BLaER1 treated with 17β-estradiol and CSF1 and Interleukin-3, amounts not matched to agents 10 nM and 100 nM (cell line): ENCODE data around the gene TBX5.
A peak's percentile ranks its signal among the peaks of the same experiment; 100 is the strongest.

Experiments
- H3K27ac ChIP-seq, 11 experiments: shearing (Covaris generic); formaldehyde crosslinking; 2 replicates each; pipeline ENCODE4 v1.8.1; 2022
- H3K27me3 ChIP-seq, 11 experiments: shearing (Covaris generic); formaldehyde crosslinking; 2 replicates each; pipeline ENCODE4 v1.8.1; 2022
- H3K36me3 ChIP-seq, 11 experiments: shearing (Covaris generic); formaldehyde crosslinking; 2 replicates each; pipeline ENCODE4 v1.8.1; 2022
- H3K4me1 ChIP-seq, 10 experiments: shearing (Covaris generic); formaldehyde crosslinking; 2 replicates each; pipeline ENCODE4 v1.8.1; 2022
- H3K4me2 ChIP-seq, 11 experiments: shearing (Covaris generic); formaldehyde crosslinking; 2 replicates each; pipeline ENCODE4 v1.8.1; 2022
- H3K4me3 ChIP-seq, 10 experiments: shearing (Covaris generic); formaldehyde crosslinking; 2 replicates each; pipeline ENCODE4 v1.8.1; 2022
- H3K9ac ChIP-seq, 11 experiments: shearing (Covaris generic); formaldehyde crosslinking; 2 replicates each; pipeline ENCODE4 v1.8.1; 2022
- H3K9me3 ChIP-seq, 11 experiments: shearing (Covaris generic); formaldehyde crosslinking; replicated peaks in 1 of 11; 2 replicates each; pipeline ENCODE4 v1.8.1; 2022
- H4K20me1 ChIP-seq, 11 experiments: shearing (Covaris generic); formaldehyde crosslinking; 2 replicates each; pipeline ENCODE4 v1.8.1; 2022
- Cebpa-rat ChIP-seq, 11 experiments: shearing (Covaris generic); IDR thresholded peaks; 2 replicates each; pipeline ENCODE4 v1.8.1; 2022

TBX5 gene

GRCh38 chr12:114314974-114315720 lies 90.8 kb downstream of the TBX5 start:
- no peak for TF ChIP-seq Cebpa-rat (IDR thresholded peaks at IDR 0.05)
- H3K27me3 ChIP-seq = no peaks in the 10 kb centered on the region
- H3K4me3 ChIP-seq = no peak overlapping the region
- H3K36me3 ChIP-seq = no peaks in the 10 kb centered on the region
- peaks cover 0 to 11% (median 0%) of the 10 kb centered on the region in 10 experiments; a peak in 2 of 20 replicates for H3K4me1 ChIP-seq
- H3K9me3 ChIP-seq = peaks cover 0 to 8% (median 0%) of the 10 kb centered on the region in 11 experiments; a peak in 3 of 22 replicates
- H3K27ac ChIP-seq = no peak overlapping the region
- no peaks in the 10 kb centered on the region for H4K20me1 ChIP-seq
- H3K4me2 ChIP-seq = peak overlapping the region in 1 of 11 experiments; percentile 35; a peak in 1 of 22 replicates
- no peak overlapping the region for H3K9ac ChIP-seq

GRCh38 chr12:114314403-114314802 lies 91.5 kb downstream of the TBX5 start:
- TF ChIP-seq Cebpa-rat (IDR thresholded peaks at IDR 0.05) = no peak
- Histone ChIP-seq H3K4me1 (peaks cover 0 to 11% (median 0%) of the 10 kb centered on the region in 10 experiments; a peak in 2 of 20 replicates), H3K9me3 (peaks cover 0 to 8% (median 0%) of the 10 kb centered on the region in 11 experiments; a peak in 3 of 22 replicates), H4K20me1 (no peaks in the 10 kb centered on the region), H3K27me3 (no peaks in the 10 kb centered on the region), H3K27ac (no peak overlapping the region), H3K4me3 (no peak overlapping the region), H3K4me2 (no peak overlapping the region), H3K36me3 (no peaks in the 10 kb centered on the region), H3K9ac (no peak overlapping the region)

GRCh38 chr12:114313910-114314309 lies 92.0 kb downstream of the TBX5 start:
- Histone ChIP-seq H4K20me1 (no peaks in the 10 kb centered on the region), H3K27ac (no peak overlapping the region), H3K36me3 (no peaks in the 10 kb centered on the region), H3K4me3 (no peak overlapping the region), H3K27me3 (no peaks in the 10 kb centered on the region), H3K4me1 (peaks cover 0 to 11% (median 0%) of the 10 kb centered on the region in 10 experiments; a peak in 2 of 20 replicates), H3K9me3 (peaks cover 0 to 8% (median 0%) of the 10 kb centered on the region in 11 experiments; a peak in 3 of 22 replicates), H3K4me2 (no peak overlapping the region), H3K9ac (no peak overlapping the region)
- TF ChIP-seq Cebpa-rat (IDR thresholded peaks at IDR 0.05) = no peak

- H4K20me1 ChIP-seq = no peaks in the 10 kb centered on the region
- no peak overlapping the region for H3K9ac ChIP-seq
- H3K27me3 ChIP-seq = no peaks in the 10 kb centered on the region
- H3K4me3 ChIP-seq = no peak overlapping the region
- H3K9me3 ChIP-seq = peaks cover 0 to 5% (median 0%) of the 10 kb centered on the region in 11 experiments; a peak in 3 of 22 replicates
- H3K36me3 ChIP-seq = no peaks in the 10 kb centered on the region
- H3K4me2 ChIP-seq = no peak overlapping the region
- H3K4me1 ChIP-seq = peaks cover 0 to 11% (median 0%) of the 10 kb centered on the region in 10 experiments; a peak in 2 of 20 replicates
- H3K27ac ChIP-seq = no peak overlapping the region
- TF ChIP-seq Cebpa-rat (IDR thresholded peaks at IDR 0.05) = no peak
Measured at GRCh38 chr12:114311974-114312373, 94.0 kb downstream of the TBX5 start.

GRCh38 chr12:114306646-114307045 lies 99.3 kb downstream of the TBX5 start:
- Histone ChIP-seq H3K4me3 (no peak overlapping the region), H4K20me1 (no peaks in the 10 kb centered on the region), H3K27ac (no peak overlapping the region), H3K4me1 (no peaks in the 10 kb centered on the region), H3K36me3 (no peaks in the 10 kb centered on the region), H3K9ac (no peak overlapping the region), H3K27me3 (no peaks in the 10 kb centered on the region), H3K9me3 (peaks cover 0 to 6% (median 0%) of the 10 kb centered on the region in 11 experiments; a peak in 2 of 22 replicates), H3K4me2 (no peak overlapping the region)
- no peak for TF ChIP-seq Cebpa-rat (IDR thresholded peaks at IDR 0.05)

GRCh38 chr12:114305446-114305845 lies 100.5 kb downstream of the TBX5 start:
- H3K9me3 ChIP-seq = peaks cover 0 to 6% (median 0%) of the 10 kb centered on the region in 11 experiments; a peak in 1 of 22 replicates
- H3K27ac ChIP-seq = no peak overlapping the region
- no peaks in the 10 kb centered on the region for H3K4me1 ChIP-seq
- H3K36me3 ChIP-seq = no peaks in the 10 kb centered on the region
- no peak for TF ChIP-seq Cebpa-rat (IDR thresholded peaks at IDR 0.05)
- H3K27me3 ChIP-seq = no peaks in the 10 kb centered on the region
- H4K20me1 ChIP-seq = no peaks in the 10 kb centered on the region
- H3K9ac ChIP-seq = no peak overlapping the region
- no peak overlapping the region for H3K4me2 ChIP-seq
- no peak overlapping the region for H3K4me3 ChIP-seq
